Hepatocyte (in vitro differentiated cells): ENCODE data around the gene LEPR. TPM values are rescaled to one million over a fixed set of nuclear protein-coding genes. Genes with fewer than 3 reads are reported as not detected.

Source experiments
- DNase-seq: peaks from one replicate; pipeline ENCODE4 v3.0.0-alpha.2; 2016; ENCODE audit warnings: low spot score
- H2AFZ ChIP-seq: fragments of 200-600 bp; sonication (generic); 2 replicates; pipeline ENCODE4 v1.6.0; 2016; ENCODE audit warnings: antibody characterized with exemption, mild to moderate bottlenecking
- H3K27ac ChIP-seq: fragments of 200-600 bp; sonication (generic); 2 replicates; pipeline ENCODE4 v1.5.1; 2016; ENCODE audit warnings: mild to moderate bottlenecking
- H3K27me3 ChIP-seq: fragments of 200-600 bp; sonication (generic); 2 replicates; pipeline ENCODE4 v1.6.1; 2016
- H3K36me3 ChIP-seq: fragments of 200-600 bp; sonication (generic); replicated peaks from 2 replicates; pipeline ENCODE4 v1.5.1; 2016; ENCODE audit warnings: low read depth; ENCODE audit not compliant: insufficient read depth
- H3K4me1 ChIP-seq: fragments of 200-600 bp; sonication (generic); 2 replicates; pipeline ENCODE4 v1.5.1; 2016; ENCODE audit warnings: mild to moderate bottlenecking, moderate library complexity; ENCODE audit not compliant: insufficient read depth
- H3K4me2 ChIP-seq: fragments of 200-600 bp; sonication (generic); 2 replicates; pipeline ENCODE4 v1.6.0; 2016
- H3K4me3 ChIP-seq: fragments of 200-600 bp; sonication (generic); 2 replicates; pipeline ENCODE4 v1.5.1; 2016; ENCODE audit warnings: mild to moderate bottlenecking
- H3K79me2 ChIP-seq: fragments of 200-600 bp; sonication (generic); 2 replicates; pipeline ENCODE4 v1.6.0; 2017; ENCODE audit warnings: mild to moderate bottlenecking
- H3K9me2 ChIP-seq: fragments of 200-600 bp; sonication (generic); replicated peaks from 2 replicates; pipeline ENCODE4 v1.6.0; 2017; ENCODE audit warnings: mild to moderate bottlenecking; ENCODE audit not compliant: insufficient read depth
- H3K9me3 ChIP-seq: fragments of 200-600 bp; sonication (generic); 2 replicates; pipeline ENCODE4 v1.5.1; 2016; ENCODE audit warnings: low read depth, mild to moderate bottlenecking
- H4K20me1 ChIP-seq: fragments of 200-600 bp; sonication (generic); 2 replicates; pipeline ENCODE4 v1.6.0; 2016; ENCODE audit warnings: mild to moderate bottlenecking; ENCODE audit not compliant: insufficient read depth, poor library complexity, severe bottlenecking
- CTCF ChIP-seq: fragments of 200-600 bp; sonication (generic); IDR thresholded peaks from 2 replicates; pipeline ENCODE4 v1.5.1; 2016; ENCODE audit warnings: antibody characterized with exemption, mild to moderate bottlenecking; ENCODE audit not compliant: poor library complexity
- EZH2 ChIP-seq: fragments of 200-600 bp; sonication (generic); IDR thresholded peaks from 2 replicates; pipeline ENCODE4 v1.6.1; 2016; ENCODE audit warnings: antibody characterized with exemption, mild to moderate bottlenecking, borderline replicate concordance
- EZH2phosphoT487 ChIP-seq: fragments of 200-600 bp; sonication (generic); IDR thresholded peaks from one replicate; pipeline ENCODE4 v1.6.1; 2018; ENCODE audit warnings: antibody characterized with exemption, mild to moderate bottlenecking, low read depth, moderate library complexity; ENCODE audit not compliant: unreplicated experiment, severe bottlenecking
- WGBS: methylation state at CpG from one replicate; pipeline ENCODE4 v1.1.6; 2016; ENCODE audit warnings: low lambda C conversion rate; ENCODE audit errors: missing lambda C conversion rate; 5-methylcytosine and 5-hydroxymethylcytosine counted together
- polyA plus RNA-seq: library from polyadenylated mRNA; unstranded; fragments of >200 nt; fragmentation: Nextera tagmentation; extraction: Ambion mirVana; gene quantifications from 2 replicates; pipeline ENCODE4 v1.2.1, GENCODE V29; 2016
- total RNA-seq: library from RNA; depleted of rRNA; stranded (reverse); fragments of >200 nt; gene quantifications from 2 replicates; pipeline ENCODE4 v1.2.3, GENCODE V29; 2014

The LEPR gene
- total and polyA plus RNA-seq, 2 experiments from 2014 or later, result 1.3 to 6.1 TPM

- Histone ChIP-seq H3K9me2 (no peaks in the 10 kb centered on the region), H3K36me3 (no peaks in the 10 kb centered on the region), H3K4me3 (no peak overlapping the region), H3K79me2 (no peaks in the 10 kb centered on the region), H3K27ac (no peak overlapping the region), H3K4me2 (no peak overlapping the region), H3K9me3 (no peaks in the 10 kb centered on the region), H4K20me1 (no peaks in the 10 kb centered on the region), H3K4me1 (no peaks in the 10 kb centered on the region), H2AFZ (no peak overlapping the region), H3K27me3 (no peaks in the 10 kb centered on the region)
- TF ChIP-seq EZH2phosphoT487, result no peak
- TF ChIP-seq CTCF, result no peak
- no peak for TF ChIP-seq EZH2
- no peak for DNase-seq
- 95% methylated on average over 3 of the region's 3 CpGs for WGBS
Measured at GRCh38 chr1:65395887-65396612, 24.4 kb upstream of the LEPR start.

GRCh38 chr1:65398083-65398482 lies 22.4 kb upstream of the LEPR start:
- no peak for TF ChIP-seq CTCF
- no peak for TF ChIP-seq EZH2
- no peak for TF ChIP-seq EZH2phosphoT487
- Histone ChIP-seq H3K4me3 (no peak overlapping the region), H3K9me2 (no peaks in the 10 kb centered on the region), H3K4me1 (no peaks in the 10 kb centered on the region), H3K27ac (no peak overlapping the region), H4K20me1 (no peaks in the 10 kb centered on the region), H3K27me3 (no peaks in the 10 kb centered on the region), H3K4me2 (no peak overlapping the region), H3K36me3 (no peaks in the 10 kb centered on the region), H2AFZ (no peak overlapping the region), H3K79me2 (no peaks in the 10 kb centered on the region), H3K9me3 (no peaks in the 10 kb centered on the region)
- 88% methylated on average over 1 of the region's 1 CpG for WGBS
- no peak for DNase-seq

GRCh38 chr1:65399003-65399402 lies 21.5 kb upstream of the LEPR start:
- 98% methylated on average over 1 of the region's 1 CpG for WGBS
- no peaks in the 10 kb centered on the region for H3K27me3 ChIP-seq
- no peak overlapping the region for H3K4me2 ChIP-seq
- H2AFZ ChIP-seq, result no peak overlapping the region
- H3K79me2 ChIP-seq, result no peaks in the 10 kb centered on the region
- H4K20me1 ChIP-seq, result no peaks in the 10 kb centered on the region
- no peaks in the 10 kb centered on the region for H3K4me1 ChIP-seq
- H3K36me3 ChIP-seq, result no peaks in the 10 kb centered on the region
- H3K9me2 ChIP-seq, result no peaks in the 10 kb centered on the region
- no peak overlapping the region for H3K4me3 ChIP-seq
- TF ChIP-seq EZH2, result no peak
- no peak for TF ChIP-seq CTCF
- no peak for TF ChIP-seq EZH2phosphoT487
- H3K9me3 ChIP-seq, result no peaks in the 10 kb centered on the region
- H3K27ac ChIP-seq, result no peak overlapping the region
- DNase-seq, result no peak
